HCT116 (cell line): ENCODE measurements around the gene OCSTAMP. TPM values are rescaled to one million over a fixed set of nuclear protein-coding genes. Genes with fewer than 3 reads are reported as not detected.

ENCODE experiments used
- ATAC-seq: fragments of 200-7000 bp; cut with Tn5 transposase; 2 replicates; pipeline ENCODE4 v1.9.1; 2020; ENCODE audit warnings: mild to moderate bottlenecking, moderate library complexity
- BruUV-seq: library from RNA; stranded (reverse); fragments of 400-500 nt; replicated peaks from 2 replicates; lab custom pipeline; 2021; lab: Mats Ljungman, UMichigan
- CTCF ChIA-PET: fragments of 300-600 bp; sonication (Branson Sonifier 250); formaldehyde crosslinking; loops from one replicate; lab custom pipeline; 2021; ENCODE audit warnings: antibody characterized with exemption; lab: Charles Lee
- POLR2A ChIA-PET: fragments of 300-600, 350-600 bp; sonication (Branson Sonifier 250); formaldehyde crosslinking; loops from one replicate; lab custom pipeline; 2021; ENCODE audit warnings: antibody characterized with exemption; lab: Charles Lee
- RAD21 ChIA-PET, 2 experiments: fragments of 300-600 bp; sonication (Branson Sonifier 250); formaldehyde crosslinking; loops; one replicate each; lab custom pipeline; 2023; ENCODE audit warnings: low total read pairs in 2 of 2; ENCODE audit not compliant: uncharacterized antibody in 2 of 2, unreplicated experiment in 2 of 2, low non-redundant PET in 1 of 2; lab: Charles Lee
- DNase-seq: peaks from one replicate; pipeline ENCODE4 v3.0.0-alpha.2; 2010; ENCODE audit warnings: low read depth, low spot score
- H2AFZ ChIP-seq: fragments of 200-600 bp; shearing (Covaris generic), sonication (generic); 2 replicates; pipeline ENCODE4 v1.6.1; 2017; ENCODE audit warnings: low read depth, mixed run types, mixed read lengths, antibody characterized with exemption, low read length; ENCODE audit not compliant: poor library complexity, severe bottlenecking
- H3K27ac ChIP-seq: 2 replicates; pipeline ENCODE4 v1.5.1; 2012; ENCODE audit warnings: low read depth, low read length
- H3K27me3 ChIP-seq: fragments of 200-600 bp; sonication (generic); 2 replicates; pipeline ENCODE4 v1.6.1; 2016; ENCODE audit warnings: mixed run types, low read length, mixed read lengths; ENCODE audit not compliant: insufficient read depth
- H3K36me3 ChIP-seq, 2 experiments: fragments of 200-500 bp in 1 of 2; fragments of 200-600 bp in 1 of 2; sonication (Bioruptor generic) in 1 of 2; sonication (generic) in 1 of 2; 2 replicates each; pipeline versions ENCODE4 v1.5.1 to v1.6.1; 2014 to 2016; ENCODE audit warnings: low read length in 2 of 2, inconsistent platforms in 1 of 2, mixed read lengths in 1 of 2, mixed run types in 1 of 2; ENCODE audit not compliant: insufficient read depth in 2 of 2, control insufficient read depth in 1 of 2
- H3K4me1 ChIP-seq, 2 experiments: fragments of 200-600 bp in 1 of 2; sonication (generic) in 1 of 2; 2 replicates each; pipeline versions ENCODE4 v1.5.1 to v1.6.1; 2012 to 2017; ENCODE audit warnings: low read length in 2 of 2, inconsistent platforms in 1 of 2, mild to moderate bottlenecking in 1 of 2, mixed read lengths in 1 of 2, mixed run types in 1 of 2, moderate library complexity in 1 of 2; ENCODE audit not compliant: insufficient read depth in 2 of 2, control insufficient read depth in 1 of 2
- H3K4me2 ChIP-seq: fragments of 200-600 bp; sonication (generic); 2 replicates; pipeline ENCODE4 v1.6.1; 2017; ENCODE audit warnings: mixed run types, low read length, mixed read lengths
- H3K4me3 ChIP-seq, 2 experiments: fragments of 200-600 bp in 1 of 2; sonication (generic) in 1 of 2; replicated peaks in 1 of 2; 2 replicates each; pipeline ENCODE4 v1.5.1; 2011 to 2016; ENCODE audit warnings: low read length in 2 of 2, control low read depth in 1 of 2, low read depth in 1 of 2, mild to moderate bottlenecking in 1 of 2, mixed read lengths in 1 of 2, mixed run types in 1 of 2
- H3K79me2 ChIP-seq: fragments of 200-600 bp; sonication (generic); 2 replicates; pipeline ENCODE4 v1.6.1; 2017; ENCODE audit warnings: mild to moderate bottlenecking, mixed run types, low read length, moderate library complexity, mixed read lengths; ENCODE audit not compliant: insufficient read depth
- H3K9ac ChIP-seq: fragments of 200-600 bp; sonication (generic); 2 replicates; pipeline ENCODE4 v1.6.1; 2016; ENCODE audit warnings: low read length, mixed read lengths
- H3K9me2 ChIP-seq: fragments of 200-600 bp; sonication (generic), shearing (Covaris generic); 2 replicates; pipeline ENCODE4 v1.6.1; 2017; ENCODE audit warnings: mixed run types, mild to moderate bottlenecking, moderate library complexity; ENCODE audit not compliant: insufficient read depth
- H3K9me3 ChIP-seq, 2 experiments: fragments of 200-500 bp in 1 of 2; fragments of 200-600 bp in 1 of 2; sonication (Bioruptor generic) in 1 of 2; sonication (generic) in 1 of 2; 2 replicates each; pipeline ENCODE4 v1.6.1; 2014 to 2017; ENCODE audit warnings: low read length in 2 of 2, mixed read lengths in 2 of 2, inconsistent platforms in 1 of 2, low read depth in 1 of 2, mild to moderate bottlenecking in 1 of 2, mixed run types in 1 of 2, moderate library complexity in 1 of 2; ENCODE audit not compliant: control insufficient read depth in 1 of 2, insufficient read depth in 1 of 2
- H4K20me1 ChIP-seq: fragments of 200-600 bp; sonication (generic), shearing (Covaris generic); 2 replicates; pipeline ENCODE4 v1.6.1; 2017; ENCODE audit warnings: mixed run types, mild to moderate bottlenecking, moderate library complexity; ENCODE audit not compliant: insufficient read depth
- CBX3 ChIP-seq: IDR thresholded peaks from 2 replicates; pipeline ENCODE4 v1.6.1; 2012; ENCODE audit warnings: low read depth
- CEBPB ChIP-seq: IDR thresholded peaks from 2 replicates; pipeline ENCODE4 v1.6.1; 2012; ENCODE audit warnings: low read depth
- EGR1 ChIP-seq: IDR thresholded peaks from 2 replicates; pipeline ENCODE4 v1.6.1; 2012; ENCODE audit warnings: low read depth
- ELF1 ChIP-seq: IDR thresholded peaks from 2 replicates; pipeline ENCODE4 v1.6.1; 2012; ENCODE audit warnings: low read depth, borderline replicate concordance
- EZH2 ChIP-seq: fragments of 200-600 bp; sonication (generic); IDR thresholded peaks from 2 replicates; pipeline ENCODE4 v1.6.1; 2017; ENCODE audit warnings: antibody characterized with exemption, mixed run types
- FOSL1 ChIP-seq: IDR thresholded peaks from 2 replicates; pipeline ENCODE4 v1.6.1; 2012; ENCODE audit warnings: low read depth
- JUND ChIP-seq: IDR thresholded peaks from 2 replicates; pipeline ENCODE4 v1.6.1; 2012
- POLR2AphosphoS5 ChIP-seq: IDR thresholded peaks from 2 replicates; pipeline ENCODE4 v1.6.1; 2011; ENCODE audit warnings: mild to moderate bottlenecking, low read depth, low read length, moderate library complexity
- REST ChIP-seq: IDR thresholded peaks from 2 replicates; pipeline ENCODE4 v1.6.1; 2012; ENCODE audit warnings: low read depth
- SRF ChIP-seq: IDR thresholded peaks from 2 replicates; pipeline ENCODE4 v1.6.1; 2012; ENCODE audit warnings: low read depth
- TCF7L2 ChIP-seq: IDR thresholded peaks from 2 replicates; pipeline ENCODE4 v1.7.0; 2011; ENCODE audit warnings: borderline replicate concordance, inconsistent platforms; ENCODE audit not compliant: insufficient read depth, insufficient read length; ENCODE audit errors: extremely low read depth
- ZNF274 ChIP-seq: fragments of 200-500 bp; sonication (Bioruptor generic); IDR thresholded peaks from 2 replicates; pipeline ENCODE4 v1.6.1; 2014; ENCODE audit warnings: mild to moderate bottlenecking, low read depth, low read length, inconsistent platforms
- intact Hi-C: fragments of 100-400 bp; cut with micrococcal nuclease; formaldehyde crosslinking; loops from 2 replicates; pipeline ENCODE4 v1.10.0; 2022
- total RNA-seq: library from RNA; stranded (reverse); gene quantifications from one replicate; pipeline ENCODE4 v1.2.1, GENCODE V29; 2021; ENCODE audit not compliant: unreplicated experiment
- TF ChIP-seq, protein P1 (sequence below): IDR thresholded peaks from 2 replicates; pipeline ENCODE4 v1.6.1; 2012

The OCSTAMP gene
- total RNA-seq, 1 experiment from 2014 or later: not detected

DNA sequence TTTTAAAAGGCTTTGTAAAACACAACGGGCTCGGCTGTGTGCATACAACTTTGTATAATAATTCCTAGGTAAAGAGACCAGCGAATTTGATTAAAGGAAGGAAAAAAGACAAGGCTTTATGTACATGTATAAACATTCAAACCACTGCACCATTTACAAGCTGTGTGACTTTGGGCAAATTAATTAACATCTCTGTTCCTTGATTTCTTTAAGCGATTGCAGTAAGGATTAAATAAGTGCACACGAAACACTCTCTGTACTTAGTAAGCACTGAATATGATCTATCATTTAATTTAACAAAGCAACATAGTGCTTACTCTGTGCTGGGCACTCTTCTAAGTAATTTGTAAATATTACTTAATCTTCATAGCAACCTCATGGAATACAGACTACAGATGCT, 19.5 kb upstream of the OCSTAMP start:
- H3K27ac ChIP-seq: no peak overlapping the region
- H2AFZ ChIP-seq: no peak overlapping the region
- DNase-seq: no peak
- H3K9me3 ChIP-seq: no peaks in the 10 kb centered on the region
- H3K9me2 ChIP-seq: no peaks in the 10 kb centered on the region
- H3K36me3 ChIP-seq: no peaks in the 10 kb centered on the region
- H3K4me3 ChIP-seq: no peak overlapping the region
- no TSS peak for BruUV-seq
- no peak overlapping the region for H3K4me2 ChIP-seq
- ChIA-PET POLR2A (no interaction called here), RAD21 (no interaction called here), CTCF (no interaction called here)
- TF ChIP-seq POLR2AphosphoS5 (no peak), REST (no peak), EGR1 (no peak), ZNF274 (no peak)
- intact Hi-C loops: no loop called here
- H3K79me2 ChIP-seq: no peaks in the 10 kb centered on the region
- ATAC-seq: no peak
- H3K4me1 ChIP-seq: no peaks in the 10 kb centered on the region
- H3K9ac ChIP-seq: no peak overlapping the region
- H4K20me1 ChIP-seq: no peaks in the 10 kb centered on the region
- H3K27me3 ChIP-seq: 0 out of 2 replicates have a peak, but pooled peaks cover 9% of the 10 kb centered on the region

GRCh38 chr20:46568570-46569129, 18.2 kb upstream of the OCSTAMP start:
- Histone ChIP-seq H3K9ac (no peak overlapping the region), H3K9me2 (no peaks in the 10 kb centered on the region), H3K79me2 (no peaks in the 10 kb centered on the region), H4K20me1 (no peaks in the 10 kb centered on the region), H2AFZ (no peak overlapping the region), H3K9me3 (no peaks in the 10 kb centered on the region), H3K4me2 (no peak overlapping the region), H3K4me1 (no peaks in the 10 kb centered on the region), H3K4me3 (no peak overlapping the region), H3K27ac (no peak overlapping the region), H3K36me3 (no peaks in the 10 kb centered on the region), H3K27me3 (0 out of 2 replicates have a peak, but pooled peaks cover 2% of the 10 kb centered on the region)
- POLR2A ChIA-PET: no interaction called here
- RAD21 ChIA-PET: no interaction called here
- TF ChIP-seq EGR1 (no peak), ZNF274 (no peak), EZH2 (no peak), SRF (no peak), ELF1 (no peak), FOSL1 (no peak), JUND (no peak), TCF7L2 (no peak), POLR2AphosphoS5 (no peak), CBX3 (no peak), CEBPB (no peak)
- TF ChIP-seq, protein P1, sequence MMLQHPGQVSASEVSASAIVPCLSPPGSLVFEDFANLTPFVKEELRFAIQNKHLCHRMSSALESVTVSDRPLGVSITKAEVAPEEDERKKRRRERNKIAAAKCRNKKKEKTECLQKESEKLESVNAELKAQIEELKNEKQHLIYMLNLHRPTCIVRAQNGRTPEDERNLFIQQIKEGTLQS: no peak
- no TSS peak for BruUV-seq
- ATAC-seq: no peak
- no peak for DNase-seq
- CTCF ChIA-PET: interaction anchor here (1.4 kb wide), 1 partner anchor 10 kb away, joined by 3 read pairs; no protein-coding TSS in a partner anchor
- intact Hi-C loops: no loop called here
